ENCODE measurements around the gene KRT77.

Gene KRT77

GRCh38 chr12:52648012-52648550 lies 55.2 kb downstream of the KRT77 start:
- no peak overlapping the region for H3K27ac ChIP-seq (ENCODE audit: low read length, poor library complexity, severe bottlenecking)
- WGBS, result 94% methylated on average over 8 of the region's 8 CpGs
- H3K4me2 ChIP-seq (ENCODE audit: low read length, poor library complexity, severe bottlenecking), result no peak overlapping the region
- H3K18ac ChIP-seq (ENCODE audit: low read depth in 1 of 2, low read length in 2 of 2), result no peak overlapping the region
- H3K4me1 ChIP-seq (ENCODE audit: control insufficient read depth, insufficient read depth, low read depth, low read length), result no peaks in the 10 kb centered on the region
- no peak overlapping the region for H2BK5ac ChIP-seq (ENCODE audit: low read depth, low read length, poor library complexity, severe bottlenecking)
- no peak overlapping the region for H3K4me3 ChIP-seq (ENCODE audit: insufficient read depth in 1 of 2, low read depth in 1 of 2, low read length in 2 of 2)
- no peaks in the 10 kb centered on the region for H3K9me3 ChIP-seq (ENCODE audit: control insufficient read depth, low read length)
- H3K27me3 ChIP-seq (ENCODE audit: control insufficient read depth in 1 of 2, insufficient read depth in 1 of 2, low read length in 2 of 2), result peaks cover 14 to 84% of the 10 kb centered on the region in 2 experiments
- no peak overlapping the region for H3K4ac ChIP-seq (ENCODE audit: low read depth in 1 of 2, low read length in 2 of 2)
- no peak for DNase-seq
- no peak overlapping the region for H2BK12ac ChIP-seq (ENCODE audit: low read length in 2 of 2)
- no peak overlapping the region for H2AFZ ChIP-seq (ENCODE audit: low read depth, low read length)
- no peak overlapping the region for H3K9ac ChIP-seq (ENCODE audit: low read length)
- H2AK5ac ChIP-seq (ENCODE audit: low read length, severe bottlenecking), result no peak overlapping the region
- H3K79me1 ChIP-seq (replicated peaks; ENCODE audit: low read length, poor library complexity, severe bottlenecking), result no peaks in the 10 kb centered on the region
- H2BK15ac ChIP-seq (ENCODE audit: low read depth, poor library complexity, severe bottlenecking), result no peak overlapping the region
- no peaks in the 10 kb centered on the region for H3K36me3 ChIP-seq (ENCODE audit: control insufficient read depth in 1 of 2, insufficient read depth in 2 of 2, low read depth in 1 of 2, low read length in 2 of 2)
- no peak overlapping the region for H2BK120ac ChIP-seq (ENCODE audit: low read depth, low read length)
- H4K91ac ChIP-seq (ENCODE audit: low read length), result no peak overlapping the region
- H4K8ac ChIP-seq (ENCODE audit: low read length), result no peak overlapping the region
- no peak overlapping the region for H3K14ac ChIP-seq (ENCODE audit: low read length in 2 of 2)
- no peak overlapping the region for H3K23ac ChIP-seq (ENCODE audit: low read length in 2 of 2)

- no peak overlapping the region for H2BK15ac ChIP-seq (ENCODE audit: low read depth, poor library complexity, severe bottlenecking)
- H3K23ac ChIP-seq (ENCODE audit: low read length in 2 of 2), result no peak overlapping the region
- no peaks in the 10 kb centered on the region for H3K79me1 ChIP-seq (replicated peaks; ENCODE audit: low read length, poor library complexity, severe bottlenecking)
- no peak for DNase-seq
- no peak overlapping the region for H3K4me3 ChIP-seq (ENCODE audit: insufficient read depth in 1 of 2, low read depth in 1 of 2, low read length in 2 of 2)
- no peak overlapping the region for H3K4me2 ChIP-seq (ENCODE audit: low read length, poor library complexity, severe bottlenecking)
- H4K91ac ChIP-seq (ENCODE audit: low read length), result no peak overlapping the region
- H2AK5ac ChIP-seq (ENCODE audit: low read length, severe bottlenecking), result no peak overlapping the region
- H3K9me3 ChIP-seq (ENCODE audit: control insufficient read depth, low read length), result no peaks in the 10 kb centered on the region
- H2BK5ac ChIP-seq (ENCODE audit: low read depth, low read length, poor library complexity, severe bottlenecking), result no peak overlapping the region
- no peak overlapping the region for H3K27ac ChIP-seq (ENCODE audit: low read length, poor library complexity, severe bottlenecking)
- no peak overlapping the region for H3K9ac ChIP-seq (ENCODE audit: low read length)
- H2BK12ac ChIP-seq (ENCODE audit: low read length in 2 of 2), result no peak overlapping the region
- H2AFZ ChIP-seq (ENCODE audit: low read depth, low read length), result no peak overlapping the region
- no peak overlapping the region for H4K8ac ChIP-seq (ENCODE audit: low read length)
- no peak overlapping the region for H2BK120ac ChIP-seq (ENCODE audit: low read depth, low read length)
- H3K14ac ChIP-seq (ENCODE audit: low read length in 2 of 2), result no peak overlapping the region
- 87% methylated on average over 9 of the region's 9 CpGs for WGBS
- no peaks in the 10 kb centered on the region for H3K36me3 ChIP-seq (ENCODE audit: control insufficient read depth in 1 of 2, insufficient read depth in 2 of 2, low read depth in 1 of 2, low read length in 2 of 2)
- H3K27me3 ChIP-seq (ENCODE audit: control insufficient read depth in 1 of 2, insufficient read depth in 1 of 2, low read length in 2 of 2), result peaks cover 14 to 80% of the 10 kb centered on the region in 2 experiments
- H3K4me1 ChIP-seq (ENCODE audit: control insufficient read depth, insufficient read depth, low read depth, low read length), result no peaks in the 10 kb centered on the region
- no peak overlapping the region for H3K18ac ChIP-seq (ENCODE audit: low read depth in 1 of 2, low read length in 2 of 2)
- H3K4ac ChIP-seq (ENCODE audit: low read depth in 1 of 2, low read length in 2 of 2), result no peak overlapping the region
Measured at GRCh38 chr12:52647601-52648000, 55.7 kb downstream of the KRT77 start.

GRCh38 chr12:52646613-52647012 lies 56.7 kb downstream of the KRT77 start:
- 82% methylated on average over 12 of the region's 12 CpGs for WGBS
- no peak overlapping the region for H3K14ac ChIP-seq (ENCODE audit: low read length in 2 of 2)
- H2BK15ac ChIP-seq (ENCODE audit: low read depth, poor library complexity, severe bottlenecking), result no peak overlapping the region
- no peak overlapping the region for H4K8ac ChIP-seq (ENCODE audit: low read length)
- peaks cover 17 to 84% of the 10 kb centered on the region in 2 experiments for H3K27me3 ChIP-seq (ENCODE audit: control insufficient read depth in 1 of 2, insufficient read depth in 1 of 2, low read length in 2 of 2)
- H4K91ac ChIP-seq (ENCODE audit: low read length), result no peak overlapping the region
- H3K4ac ChIP-seq (ENCODE audit: low read depth in 1 of 2, low read length in 2 of 2), result no peak overlapping the region
- H2BK120ac ChIP-seq (ENCODE audit: low read depth, low read length), result no peak overlapping the region
- no peak overlapping the region for H3K27ac ChIP-seq (ENCODE audit: low read length, poor library complexity, severe bottlenecking)
- no peak for DNase-seq
- no peaks in the 10 kb centered on the region for H3K4me1 ChIP-seq (ENCODE audit: control insufficient read depth, insufficient read depth, low read depth, low read length)
- H2AK5ac ChIP-seq (ENCODE audit: low read length, severe bottlenecking), result no peak overlapping the region
- no peak overlapping the region for H2AFZ ChIP-seq (ENCODE audit: low read depth, low read length)
- no peaks in the 10 kb centered on the region for H3K79me1 ChIP-seq (replicated peaks; ENCODE audit: low read length, poor library complexity, severe bottlenecking)
- H2BK5ac ChIP-seq (ENCODE audit: low read depth, low read length, poor library complexity, severe bottlenecking), result no peak overlapping the region
- no peak overlapping the region for H3K23ac ChIP-seq (ENCODE audit: low read length in 2 of 2)
- H2BK12ac ChIP-seq (ENCODE audit: low read length in 2 of 2), result no peak overlapping the region
- no peak overlapping the region for H3K4me2 ChIP-seq (ENCODE audit: low read length, poor library complexity, severe bottlenecking)
- no peaks in the 10 kb centered on the region for H3K36me3 ChIP-seq (ENCODE audit: control insufficient read depth in 1 of 2, insufficient read depth in 2 of 2, low read depth in 1 of 2, low read length in 2 of 2)
- no peak overlapping the region for H3K18ac ChIP-seq (ENCODE audit: low read depth in 1 of 2, low read length in 2 of 2)
- no peaks in the 10 kb centered on the region for H3K9me3 ChIP-seq (ENCODE audit: control insufficient read depth, low read length)
- no peak overlapping the region for H3K4me3 ChIP-seq (ENCODE audit: insufficient read depth in 1 of 2, low read depth in 1 of 2, low read length in 2 of 2)
- no peak overlapping the region for H3K9ac ChIP-seq (ENCODE audit: low read length)

- H3K18ac ChIP-seq (ENCODE audit: low read depth in 1 of 2, low read length in 2 of 2), result no peak overlapping the region
- no peak overlapping the region for H3K27ac ChIP-seq (ENCODE audit: low read length, poor library complexity, severe bottlenecking)
- H4K8ac ChIP-seq (ENCODE audit: low read length), result no peak overlapping the region
- H3K79me1 ChIP-seq (replicated peaks; ENCODE audit: low read length, poor library complexity, severe bottlenecking), result no peaks in the 10 kb centered on the region
- no peak for DNase-seq
- no peak overlapping the region for H2AFZ ChIP-seq (ENCODE audit: low read depth, low read length)
- H3K9ac ChIP-seq (ENCODE audit: low read length), result no peak overlapping the region
- H3K9me3 ChIP-seq (ENCODE audit: control insufficient read depth, low read length), result no peaks in the 10 kb centered on the region
- H3K4ac ChIP-seq (ENCODE audit: low read depth in 1 of 2, low read length in 2 of 2), result no peak overlapping the region
- no peaks in the 10 kb centered on the region for H3K36me3 ChIP-seq (ENCODE audit: control insufficient read depth in 1 of 2, insufficient read depth in 2 of 2, low read depth in 1 of 2, low read length in 2 of 2)
- H3K4me2 ChIP-seq (ENCODE audit: low read length, poor library complexity, severe bottlenecking), result no peak overlapping the region
- H4K91ac ChIP-seq (ENCODE audit: low read length), result no peak overlapping the region
- no peaks in the 10 kb centered on the region for H3K4me1 ChIP-seq (ENCODE audit: control insufficient read depth, insufficient read depth, low read depth, low read length)
- no peak overlapping the region for H2AK5ac ChIP-seq (ENCODE audit: low read length, severe bottlenecking)
- no peak overlapping the region for H3K23ac ChIP-seq (ENCODE audit: low read length in 2 of 2)
- H2BK5ac ChIP-seq (ENCODE audit: low read depth, low read length, poor library complexity, severe bottlenecking), result no peak overlapping the region
- H2BK12ac ChIP-seq (ENCODE audit: low read length in 2 of 2), result no peak overlapping the region
- no peak overlapping the region for H2BK15ac ChIP-seq (ENCODE audit: low read depth, poor library complexity, severe bottlenecking)
- no peak overlapping the region for H3K4me3 ChIP-seq (ENCODE audit: insufficient read depth in 1 of 2, low read depth in 1 of 2, low read length in 2 of 2)
- peaks cover 22 to 90% of the 10 kb centered on the region in 2 experiments for H3K27me3 ChIP-seq (ENCODE audit: control insufficient read depth in 1 of 2, insufficient read depth in 1 of 2, low read length in 2 of 2)
- 60% methylated on average over 4 of the region's 4 CpGs for WGBS
- no peak overlapping the region for H2BK120ac ChIP-seq (ENCODE audit: low read depth, low read length)
- no peak overlapping the region for H3K14ac ChIP-seq (ENCODE audit: low read length in 2 of 2)
Measured at GRCh38 chr12:52645982-52646381, 57.3 kb downstream of the KRT77 start.

All from mesenchymal stem cell (in vitro differentiated cells and primary cell).